Uterus (tissue), 2 donors: ENCODE results near the gene NSD1.

ENCODE experiments used
- POLR2A ChIP-seq, 2 donors: fragments of 450-650 bp; IDR thresholded peaks; one replicate each; pipeline ENCODE4 v1.6.1; 2016; ENCODE audit warnings: antibody characterized with exemption in 2 of 2, mild to moderate bottlenecking in 1 of 2, moderate library complexity in 1 of 2
- TF ChIP-seq, protein P1 (sequence below), 4 experiments: fragments of 200-600 bp in 2 of 4; fragments of 450-650 bp in 2 of 4; sonication (generic) in 2 of 4; IDR thresholded peaks; one replicate each; pipeline ENCODE4 v1.5.1; 2016 to 2019; ENCODE audit warnings: antibody characterized with exemption in 4 of 4, mild to moderate bottlenecking in 2 of 4, moderate library complexity in 1 of 4

DNA sequence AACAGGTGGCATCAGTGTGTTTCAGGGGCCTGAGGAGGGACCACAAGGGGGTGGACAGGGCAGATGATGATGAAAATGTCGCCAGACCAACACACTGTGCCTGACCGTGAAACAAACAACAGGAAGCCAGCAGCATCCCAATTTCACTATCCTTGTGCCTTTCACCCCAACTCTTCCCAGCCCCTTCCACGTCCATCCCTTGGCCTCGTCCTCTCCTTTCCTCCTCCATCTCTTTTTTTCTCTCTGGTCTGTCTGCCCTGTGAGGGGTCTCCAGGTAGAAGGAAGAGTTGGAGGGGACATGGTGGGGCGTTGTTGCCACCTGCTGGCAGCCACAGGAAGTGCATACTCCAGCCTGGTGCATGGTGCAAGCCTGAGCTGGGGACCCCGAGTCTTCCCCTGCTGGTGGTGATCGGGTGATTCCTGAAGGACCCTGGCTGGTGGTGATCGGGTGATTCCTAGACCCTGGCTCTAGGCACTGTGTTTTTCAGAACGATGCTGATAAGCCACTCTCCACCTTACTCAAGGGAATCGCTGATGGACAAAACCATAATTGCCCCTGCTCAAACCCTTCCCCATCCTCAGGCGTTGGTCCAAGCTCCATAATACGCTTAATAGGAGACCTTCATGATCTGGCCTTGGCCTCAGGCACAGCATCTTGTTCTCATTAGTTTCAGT is 21.7 kb upstream of the NSD1 start:
- TF ChIP-seq POLR2A (IDR thresholded peaks at IDR 0.05), result no peak
- TF ChIP-seq, protein P1, sequence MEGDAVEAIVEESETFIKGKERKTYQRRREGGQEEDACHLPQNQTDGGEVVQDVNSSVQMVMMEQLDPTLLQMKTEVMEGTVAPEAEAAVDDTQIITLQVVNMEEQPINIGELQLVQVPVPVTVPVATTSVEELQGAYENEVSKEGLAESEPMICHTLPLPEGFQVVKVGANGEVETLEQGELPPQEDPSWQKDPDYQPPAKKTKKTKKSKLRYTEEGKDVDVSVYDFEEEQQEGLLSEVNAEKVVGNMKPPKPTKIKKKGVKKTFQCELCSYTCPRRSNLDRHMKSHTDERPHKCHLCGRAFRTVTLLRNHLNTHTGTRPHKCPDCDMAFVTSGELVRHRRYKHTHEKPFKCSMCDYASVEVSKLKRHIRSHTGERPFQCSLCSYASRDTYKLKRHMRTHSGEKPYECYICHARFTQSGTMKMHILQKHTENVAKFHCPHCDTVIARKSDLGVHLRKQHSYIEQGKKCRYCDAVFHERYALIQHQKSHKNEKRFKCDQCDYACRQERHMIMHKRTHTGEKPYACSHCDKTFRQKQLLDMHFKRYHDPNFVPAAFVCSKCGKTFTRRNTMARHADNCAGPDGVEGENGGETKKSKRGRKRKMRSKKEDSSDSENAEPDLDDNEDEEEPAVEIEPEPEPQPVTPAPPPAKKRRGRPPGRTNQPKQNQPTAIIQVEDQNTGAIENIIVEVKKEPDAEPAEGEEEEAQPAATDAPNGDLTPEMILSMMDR (IDR thresholded peaks at IDR 0.05), result peak; percentile 84 to 91 (median 87)
